H9 (cell line): ENCODE measurements around the gene CYSTM1. TPM values are rescaled to one million over a fixed set of nuclear protein-coding genes. Genes with fewer than 3 reads are reported as not detected.

Experiments used
- DNase-seq: peaks from one replicate; pipeline ENCODE4 v3.0.0-alpha.2; 2017
- H2AFZ ChIP-seq: one replicate; pipeline ENCODE4 v1.6.1; 2013; ENCODE audit warnings: mild to moderate bottlenecking, low read length, control low read depth, moderate library complexity
- H2AK5ac ChIP-seq: 2 replicates; pipeline ENCODE4 v1.6.1; 2013; ENCODE audit warnings: low read length, control low read depth, mixed read lengths; ENCODE audit not compliant: insufficient read length
- H2BK120ac ChIP-seq: one replicate; pipeline ENCODE4 v1.6.1; 2013; ENCODE audit warnings: low read depth, mild to moderate bottlenecking, low read length, control low read depth, inconsistent platforms; ENCODE audit not compliant: poor library complexity, severe bottlenecking
- H2BK12ac ChIP-seq: 2 replicates; pipeline ENCODE4 v1.6.1; 2013; ENCODE audit warnings: low read length, control low read depth, mixed read lengths, low read depth; ENCODE audit not compliant: insufficient read length
- H2BK15ac ChIP-seq: 2 replicates; pipeline ENCODE4 v1.6.1; 2013; ENCODE audit warnings: low read depth, low read length, control low read depth
- H2BK20ac ChIP-seq: one replicate; pipeline ENCODE4 v1.6.1; 2013; ENCODE audit warnings: low read depth, mild to moderate bottlenecking, low read length, control low read depth, inconsistent platforms; ENCODE audit not compliant: poor library complexity, severe bottlenecking
- H2BK5ac ChIP-seq: 2 replicates; pipeline ENCODE4 v1.6.1; 2013; ENCODE audit warnings: low read length, control low read depth, mixed read lengths; ENCODE audit not compliant: insufficient read length
- H3K14ac ChIP-seq: 2 replicates; pipeline ENCODE4 v1.6.1; 2013; ENCODE audit warnings: low read length, control low read depth; ENCODE audit not compliant: insufficient read depth
- H3K18ac ChIP-seq: 2 replicates; pipeline ENCODE4 v1.6.1; 2013; ENCODE audit warnings: low read depth, mild to moderate bottlenecking, mixed read lengths, low read length, control low read depth; ENCODE audit not compliant: insufficient read length
- H3K23ac ChIP-seq: 2 replicates; pipeline ENCODE4 v1.6.1; 2013; ENCODE audit warnings: low read length, control low read depth, mixed read lengths, low read depth; ENCODE audit not compliant: insufficient read length
- H3K23me2 ChIP-seq: 2 replicates; pipeline ENCODE4 v1.6.1; 2013; ENCODE audit warnings: low read depth, mild to moderate bottlenecking, mixed read lengths, low read length, control low read depth; ENCODE audit not compliant: insufficient read length, poor library complexity, severe bottlenecking
- H3K27ac ChIP-seq: 2 replicates; pipeline ENCODE4 v1.5.1; 2013; ENCODE audit warnings: low read length, control low read depth, mixed read lengths, low read depth; ENCODE audit not compliant: insufficient read length
- H3K27me3 ChIP-seq: 2 replicates; pipeline ENCODE4 v1.6.1; 2013; ENCODE audit warnings: low read length, control low read depth, inconsistent platforms; ENCODE audit not compliant: insufficient read depth
- H3K4ac ChIP-seq: 2 replicates; pipeline ENCODE4 v1.6.1; 2013; ENCODE audit warnings: low read depth, mild to moderate bottlenecking, control low read depth, inconsistent platforms, low read length, moderate library complexity
- H3K4me1 ChIP-seq: 2 replicates; pipeline ENCODE4 v1.6.1; 2013; ENCODE audit warnings: low read length, control low read depth, inconsistent platforms; ENCODE audit not compliant: insufficient read depth
- H3K4me2 ChIP-seq: 2 replicates; pipeline ENCODE4 v1.6.1; 2013; ENCODE audit warnings: low read length, control low read depth, mixed read lengths; ENCODE audit not compliant: insufficient read length, insufficient read depth
- H3K56ac ChIP-seq: 2 replicates; pipeline ENCODE4 v1.6.1; 2013; ENCODE audit warnings: low read depth, mild to moderate bottlenecking, mixed read lengths, low read length, control low read depth; ENCODE audit not compliant: insufficient read length
- H3K79me1 ChIP-seq: 2 replicates; pipeline ENCODE4 v1.6.1; 2013; ENCODE audit warnings: low read depth, mild to moderate bottlenecking, moderate library complexity, low read length, control low read depth, inconsistent platforms; ENCODE audit not compliant: insufficient read depth, poor library complexity, severe bottlenecking
- H3K79me2 ChIP-seq: 2 replicates; pipeline ENCODE4 v1.6.1; 2013; ENCODE audit warnings: low read length, control low read depth, inconsistent platforms; ENCODE audit not compliant: insufficient read depth
- H3K9ac ChIP-seq: 2 replicates; pipeline ENCODE4 v1.6.1; 2013; ENCODE audit warnings: low read length, control low read depth, mixed read lengths; ENCODE audit not compliant: insufficient read length; ENCODE audit errors: extremely low read depth
- H3K9me3 ChIP-seq: one replicate; pipeline ENCODE4 v1.6.1; 2013; ENCODE audit warnings: low read depth, low read length, inconsistent platforms; ENCODE audit not compliant: control insufficient read depth
- H3T11ph ChIP-seq: one replicate; pipeline ENCODE4 v1.6.1; 2013; ENCODE audit warnings: mild to moderate bottlenecking, low read length, control low read depth, inconsistent platforms
- H4K20me1 ChIP-seq: one replicate; pipeline ENCODE4 v1.6.1; 2013; ENCODE audit not compliant: control insufficient read depth, insufficient read length, insufficient read depth
- H4K5ac ChIP-seq: 2 replicates; pipeline ENCODE4 v1.6.1; 2013; ENCODE audit warnings: low read depth, mild to moderate bottlenecking, mixed read lengths, low read length, control low read depth; ENCODE audit not compliant: insufficient read length
- H4K8ac ChIP-seq: replicated peaks from 2 replicates; pipeline ENCODE4 v1.6.1; 2013; ENCODE audit warnings: low read length, control low read depth, mixed read lengths, low read depth; ENCODE audit not compliant: insufficient read length
- H4K91ac ChIP-seq: 2 replicates; pipeline ENCODE4 v1.6.1; 2013; ENCODE audit warnings: low read depth, mild to moderate bottlenecking, moderate library complexity, mixed read lengths, low read length, control low read depth; ENCODE audit not compliant: insufficient read length
- H3K27ac Mint-ChIP-seq, 3 experiments: 2 replicates in 2 of 3; 3 replicates in 1 of 3; pipeline ENCODE4 v1.8.0; 2020 to 2021; ENCODE audit warnings: mixed read lengths in 3 of 3, mild to moderate bottlenecking in 1 of 3, moderate library complexity in 1 of 3
- H3K27me3 Mint-ChIP-seq: 2 replicates; pipeline ENCODE4 v1.8.0; 2021; ENCODE audit warnings: low read depth, mild to moderate bottlenecking, moderate library complexity, mixed read lengths
- H3K36me3 Mint-ChIP-seq, 3 experiments: 2 replicates in 2 of 3; 3 replicates in 1 of 3; pipeline ENCODE4 v1.8.0; 2020 to 2021; ENCODE audit warnings: low read depth in 3 of 3, mixed read lengths in 3 of 3; ENCODE audit not compliant: insufficient read depth in 1 of 3
- H3K4me1 Mint-ChIP-seq, 2 experiments: 2 replicates each; pipeline ENCODE4 v1.8.0; 2020; ENCODE audit warnings: mixed read lengths in 2 of 2
- H3K4me3 Mint-ChIP-seq, 2 experiments: 2 replicates in 1 of 2; 3 replicates in 1 of 2; pipeline ENCODE4 v1.8.0; 2020 to 2021; ENCODE audit warnings: mild to moderate bottlenecking in 2 of 2, mixed read lengths in 2 of 2, moderate library complexity in 1 of 2
- H3K9me3 Mint-ChIP-seq, 2 experiments: 2 replicates in 1 of 2; 3 replicates in 1 of 2; pipeline ENCODE4 v1.8.0; 2020; ENCODE audit warnings: mild to moderate bottlenecking in 2 of 2, mixed read lengths in 2 of 2, moderate library complexity in 1 of 2
- WGBS: extraction: QIAGEN DNeasy Blood & Tissue Kit; methylation state at CpG from one replicate; pipeline ENCODE4 v1.1.7; 2013; ENCODE audit warnings: missing lambda C conversion rate, low lambda C conversion rate, mixed read lengths; ENCODE audit not compliant: insufficient read length; ENCODE audit errors: extremely low coverage; 5-methylcytosine and 5-hydroxymethylcytosine counted together
- total RNA-seq: library from RNA; stranded (reverse); gene quantifications from 2 replicates; pipeline ENCODE4 v1.2.1, GENCODE V29; 2021
- TF ChIP-seq, protein P1 (sequence below): fragments of 200-600 bp; sonication (generic); conservative IDR thresholded peaks from 3 replicates; pipeline ENCODE4 v1.8.0; 2021; ENCODE audit warnings: antibody characterized with exemption, mild to moderate bottlenecking

The CYSTM1 gene
- total RNA-seq, 1 experiment from 2014 or later: 20.6 TPM

DNA sequence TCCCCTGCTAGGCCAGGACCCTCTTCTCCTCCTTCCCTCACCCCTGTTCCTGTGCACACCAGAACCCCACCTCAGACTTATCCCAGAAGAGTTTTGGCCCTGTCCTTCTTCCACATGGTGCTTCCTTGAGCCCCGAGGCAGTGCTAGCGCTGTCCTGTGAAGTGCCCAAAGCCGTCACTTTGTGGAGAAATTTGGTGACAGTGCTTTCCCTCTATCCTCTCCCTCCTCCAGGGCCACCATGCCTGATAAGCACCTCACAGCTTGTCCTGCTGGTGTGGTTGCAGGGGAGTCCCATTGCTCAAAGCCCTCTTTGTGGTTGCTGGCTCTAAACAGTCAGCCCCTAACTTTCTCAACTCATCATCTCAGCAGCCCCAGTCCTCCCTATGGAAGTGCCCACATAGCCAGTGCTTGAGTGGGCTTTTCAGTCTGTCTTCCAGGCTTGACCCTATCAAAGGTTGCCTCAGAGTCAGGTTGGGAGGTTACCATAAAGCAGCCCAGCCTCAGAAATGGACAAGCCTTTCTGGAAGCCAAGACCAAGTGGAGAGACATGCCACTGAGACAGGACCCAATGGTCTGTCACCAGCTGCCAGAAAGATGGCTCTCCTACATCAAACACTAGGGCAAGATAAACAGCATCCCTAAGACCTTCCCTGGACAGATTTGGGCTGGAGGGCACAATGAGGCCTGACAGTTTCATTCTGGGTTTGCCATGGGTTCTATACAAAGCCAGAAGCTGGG lies 31.3 kb upstream of the CYSTM1 start:
- WGBS: no CpG with 5 or more reads among the region's 3 CpGs
- Histone ChIP-seq H3K23ac (no peak overlapping the region), H4K91ac (no peak overlapping the region), H3K27me3 (peaks cover 27% of the 10 kb centered on the region), H2BK5ac (no peak overlapping the region), H3K79me2 (no peaks in the 10 kb centered on the region), H4K8ac (no peak overlapping the region), H3K4me1 (no peaks in the 10 kb centered on the region), H2BK12ac (no peak overlapping the region), H4K20me1 (no peaks in the 10 kb centered on the region), H4K5ac (no peak overlapping the region), H3K9ac (no peak overlapping the region), H3K4ac (no peak overlapping the region), H3K14ac (no peak overlapping the region), H3K27ac (no peak overlapping the region), H3K4me2 (no peak overlapping the region), H2BK15ac (no peak overlapping the region), H3K9me3 (no peaks in the 10 kb centered on the region), H2BK120ac (no peak overlapping the region), H2AFZ (no peak overlapping the region), H3K79me1 (no peaks in the 10 kb centered on the region), H3K18ac (no peak overlapping the region), H3T11ph (no peak overlapping the region), H3K23me2 (peaks cover 8% of the 10 kb centered on the region), H2AK5ac (no peak overlapping the region), H3K56ac (no peak overlapping the region), H2BK20ac (no peak overlapping the region)
- H3K4me3 Mint-ChIP-seq: no peak overlapping the region
- H3K9me3 Mint-ChIP-seq: no peaks in the 10 kb centered on the region; a peak in 1 of 5 replicates
- H3K27me3 Mint-ChIP-seq: peaks cover 55% of the 10 kb centered on the region
- H3K4me1 Mint-ChIP-seq: peaks cover 16 to 18% of the 10 kb centered on the region in 2 experiments
- H3K36me3 Mint-ChIP-seq: no peaks in the 10 kb centered on the region
- DNase-seq: no peak
- H3K27ac Mint-ChIP-seq: no peak overlapping the region
- TF ChIP-seq, protein P1, sequence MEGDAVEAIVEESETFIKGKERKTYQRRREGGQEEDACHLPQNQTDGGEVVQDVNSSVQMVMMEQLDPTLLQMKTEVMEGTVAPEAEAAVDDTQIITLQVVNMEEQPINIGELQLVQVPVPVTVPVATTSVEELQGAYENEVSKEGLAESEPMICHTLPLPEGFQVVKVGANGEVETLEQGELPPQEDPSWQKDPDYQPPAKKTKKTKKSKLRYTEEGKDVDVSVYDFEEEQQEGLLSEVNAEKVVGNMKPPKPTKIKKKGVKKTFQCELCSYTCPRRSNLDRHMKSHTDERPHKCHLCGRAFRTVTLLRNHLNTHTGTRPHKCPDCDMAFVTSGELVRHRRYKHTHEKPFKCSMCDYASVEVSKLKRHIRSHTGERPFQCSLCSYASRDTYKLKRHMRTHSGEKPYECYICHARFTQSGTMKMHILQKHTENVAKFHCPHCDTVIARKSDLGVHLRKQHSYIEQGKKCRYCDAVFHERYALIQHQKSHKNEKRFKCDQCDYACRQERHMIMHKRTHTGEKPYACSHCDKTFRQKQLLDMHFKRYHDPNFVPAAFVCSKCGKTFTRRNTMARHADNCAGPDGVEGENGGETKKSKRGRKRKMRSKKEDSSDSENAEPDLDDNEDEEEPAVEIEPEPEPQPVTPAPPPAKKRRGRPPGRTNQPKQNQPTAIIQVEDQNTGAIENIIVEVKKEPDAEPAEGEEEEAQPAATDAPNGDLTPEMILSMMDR: no peak
